NCI-H2227 treated with DMSO at 0.1 percent for 48 hours (cell line): ENCODE data around the gene HLX.

ENCODE experiments used
- DNase-seq: peaks from one replicate; lab custom pipeline; 2025; lab: John Stamatoyannopoulos, UW

The HLX gene

DNA sequence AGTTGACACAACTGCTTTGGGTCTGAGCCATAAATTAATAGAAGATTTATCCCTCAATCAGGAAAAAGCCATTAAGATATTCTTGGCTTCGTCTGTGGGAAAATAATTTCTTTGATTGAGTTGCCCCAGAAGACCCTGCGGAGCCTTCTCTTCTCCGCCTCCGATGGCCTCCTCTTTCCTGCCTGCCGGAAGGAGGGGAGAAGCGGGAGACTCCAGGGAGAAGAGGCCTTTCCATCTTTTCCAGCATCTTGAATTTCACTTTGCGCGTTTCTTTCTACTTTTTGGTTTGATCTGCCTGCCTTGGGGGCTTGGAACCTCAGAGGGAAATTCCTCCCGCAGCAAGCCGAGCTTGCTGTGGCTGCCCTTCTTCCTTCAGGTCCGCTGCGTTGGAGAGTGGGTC is 16.8 kb downstream of the HLX start:
- DNase-seq = no peak

- no peak for DNase-seq
These were observed 21.6 kb downstream of the HLX start for GRCh38 chr1:220900842-220901241.

DNA sequence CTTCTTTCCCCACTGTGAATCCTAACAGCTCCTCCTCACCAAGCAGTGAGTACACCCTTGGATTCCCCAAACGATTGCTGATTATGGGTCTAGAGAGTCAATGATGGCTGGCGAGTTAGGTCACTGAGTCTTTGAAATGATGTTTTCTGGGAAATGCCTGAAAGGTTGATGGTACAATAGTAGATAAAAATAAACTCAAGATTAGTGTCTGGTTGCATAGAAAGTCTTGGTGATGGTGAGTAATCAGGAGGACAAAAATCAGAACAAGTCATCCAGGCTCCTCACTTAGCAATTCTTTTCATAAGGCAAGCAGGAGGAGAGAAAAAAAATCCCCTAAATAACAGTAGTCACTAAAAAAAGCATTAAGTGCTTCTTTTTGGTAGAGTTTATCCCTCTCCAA is 22.6 kb downstream of the HLX start:
- DNase-seq = no peak

- DNase-seq = no peak
These were observed 23.7 kb downstream of the HLX start for GRCh38 chr1:220902916-220903315.

GRCh38 chr1:220904876-220905275 is 25.6 kb downstream of the HLX start:
- DNase-seq = no peak

- DNase-seq = no peak
These were observed 26.7 kb downstream of the HLX start for GRCh38 chr1:220905650-220906560.

DNA sequence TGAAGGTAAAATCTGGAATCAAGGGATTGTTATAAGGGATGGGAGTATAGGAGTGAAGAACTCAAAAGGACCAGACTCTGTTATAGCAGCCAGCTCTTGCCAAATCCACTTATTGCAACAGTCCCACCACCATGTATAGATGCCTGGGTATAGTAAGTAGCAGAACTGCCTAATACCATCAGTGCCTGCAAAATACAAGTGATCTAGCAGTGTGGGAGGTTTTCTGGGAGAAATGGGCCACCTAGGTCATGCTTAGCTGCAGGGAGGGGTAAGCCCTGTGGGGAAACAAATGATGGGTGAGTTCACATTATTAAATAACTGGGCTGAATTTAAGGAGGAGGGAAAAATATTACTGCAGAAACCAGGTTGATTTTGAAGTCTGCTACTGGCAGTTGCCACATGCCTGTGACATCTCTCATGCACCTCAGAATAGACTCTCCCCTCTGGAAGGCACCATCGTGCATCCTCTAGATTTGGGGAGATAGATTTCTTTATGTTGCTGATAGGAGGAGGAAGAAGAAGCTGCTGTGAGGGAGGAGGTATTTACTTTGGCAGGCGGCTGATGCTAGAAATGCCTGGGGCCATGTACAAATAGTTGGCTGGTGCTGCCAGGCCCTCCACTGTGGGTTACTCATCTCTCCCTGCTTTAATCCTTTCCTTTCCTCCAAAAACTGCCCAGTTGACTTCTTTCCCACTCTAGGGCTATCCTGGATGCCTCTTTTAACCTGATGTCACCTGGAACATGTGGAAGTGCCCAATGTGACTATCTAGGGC is 27.5 kb downstream of the HLX start:
- DNase-seq = no peak

GRCh38 chr1:220908757-220909156 is 29.5 kb downstream of the HLX start:
- no peak for DNase-seq

GRCh38 chr1:220910021-220910420 is 30.8 kb downstream of the HLX start:
- no peak for DNase-seq

DNA sequence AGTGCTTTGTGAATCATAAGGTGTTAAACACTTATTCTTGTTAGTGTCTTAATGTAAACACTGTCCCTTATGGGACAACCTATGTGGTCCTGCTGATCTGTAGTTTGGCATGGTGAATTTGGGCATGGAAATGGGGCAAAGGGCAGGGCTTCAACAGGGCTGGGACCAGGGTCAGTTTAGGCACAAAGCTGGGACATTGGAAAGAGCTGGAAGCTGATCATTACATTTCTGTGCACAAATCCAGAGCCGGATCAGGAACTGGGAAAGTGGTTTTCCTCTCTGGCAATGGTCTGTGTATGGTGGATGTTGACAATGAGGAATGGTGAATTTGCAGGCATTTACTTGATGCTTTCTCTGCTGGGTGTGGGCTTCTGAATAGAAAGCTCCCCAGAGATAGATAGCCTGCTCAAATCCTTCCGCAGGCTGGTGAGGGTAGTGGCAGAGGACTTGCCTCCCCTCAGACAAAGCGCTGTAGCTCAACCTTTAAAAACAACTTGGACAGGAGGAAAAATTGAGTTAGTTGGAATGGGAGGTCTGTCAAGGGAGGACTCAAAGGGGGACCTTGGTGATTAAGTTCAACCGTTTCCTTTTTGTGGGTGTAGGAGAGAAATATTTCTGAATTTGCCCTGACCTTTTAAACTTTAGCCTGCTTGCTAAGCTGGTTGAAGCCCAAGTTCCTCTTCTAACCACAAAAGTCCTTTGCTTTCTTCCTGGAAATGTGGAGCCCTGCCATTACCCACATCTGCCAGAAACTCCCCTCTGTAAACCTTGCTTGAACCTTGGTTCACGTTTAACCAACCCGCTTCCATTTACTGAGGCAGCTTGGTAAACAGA is 35.3 kb downstream of the HLX start:
- no peak for DNase-seq

DNA sequence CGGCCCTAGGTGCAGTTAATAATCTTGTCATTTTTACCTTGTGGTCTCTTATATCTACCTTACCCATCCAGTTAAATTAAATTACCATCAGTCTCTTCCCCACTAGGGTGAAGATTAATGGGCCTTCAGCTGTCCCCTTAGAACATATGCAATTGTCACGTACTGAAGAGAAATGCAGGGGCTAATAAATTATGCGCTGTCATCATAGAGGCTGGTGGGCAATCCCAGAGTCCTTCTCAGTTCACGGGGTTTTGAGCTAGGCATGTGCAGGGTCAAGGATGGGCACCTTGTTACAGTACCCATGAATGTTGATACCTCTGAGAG is 35.8 kb downstream of the HLX start:
- no peak for DNase-seq

DNA sequence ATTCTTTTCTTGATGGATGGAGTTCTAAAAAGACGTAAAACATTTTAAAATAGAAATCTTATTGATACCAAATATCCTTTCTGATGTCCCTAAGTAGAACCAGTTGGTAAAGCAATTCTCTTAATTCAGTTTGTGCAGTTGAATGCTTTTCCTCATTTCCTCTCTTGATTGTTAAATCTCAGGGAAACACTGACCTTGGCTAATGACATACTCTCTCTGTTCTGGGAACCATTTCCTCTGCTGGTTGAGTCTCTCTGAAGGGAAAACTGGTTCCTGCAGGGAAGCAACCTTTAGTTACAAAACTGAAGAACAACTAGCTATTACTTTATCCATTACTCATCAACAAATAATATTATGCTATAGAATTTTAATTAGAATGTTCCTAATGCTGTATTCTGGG is 36.7 kb downstream of the HLX start:
- DNase-seq = no peak

DNA sequence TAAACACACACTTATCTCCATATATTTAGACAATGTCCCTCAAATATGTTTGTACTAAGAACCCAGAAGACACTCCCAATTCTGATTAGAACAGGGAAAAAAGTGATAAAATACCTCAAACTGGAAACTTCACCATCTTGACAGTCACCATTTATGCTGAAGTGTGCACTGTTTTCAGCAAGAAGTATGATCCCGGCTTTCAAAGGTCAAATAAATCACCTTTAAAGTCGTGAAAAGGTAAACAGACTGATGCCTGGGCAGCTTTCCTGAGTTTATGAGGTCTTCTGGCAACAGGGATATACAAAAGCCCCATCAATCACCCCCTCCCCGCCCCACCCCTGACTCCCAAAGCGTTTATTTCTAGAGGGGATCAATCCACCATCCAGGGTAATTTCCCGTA is 37.9 kb downstream of the HLX start:
- no peak for DNase-seq

DNA sequence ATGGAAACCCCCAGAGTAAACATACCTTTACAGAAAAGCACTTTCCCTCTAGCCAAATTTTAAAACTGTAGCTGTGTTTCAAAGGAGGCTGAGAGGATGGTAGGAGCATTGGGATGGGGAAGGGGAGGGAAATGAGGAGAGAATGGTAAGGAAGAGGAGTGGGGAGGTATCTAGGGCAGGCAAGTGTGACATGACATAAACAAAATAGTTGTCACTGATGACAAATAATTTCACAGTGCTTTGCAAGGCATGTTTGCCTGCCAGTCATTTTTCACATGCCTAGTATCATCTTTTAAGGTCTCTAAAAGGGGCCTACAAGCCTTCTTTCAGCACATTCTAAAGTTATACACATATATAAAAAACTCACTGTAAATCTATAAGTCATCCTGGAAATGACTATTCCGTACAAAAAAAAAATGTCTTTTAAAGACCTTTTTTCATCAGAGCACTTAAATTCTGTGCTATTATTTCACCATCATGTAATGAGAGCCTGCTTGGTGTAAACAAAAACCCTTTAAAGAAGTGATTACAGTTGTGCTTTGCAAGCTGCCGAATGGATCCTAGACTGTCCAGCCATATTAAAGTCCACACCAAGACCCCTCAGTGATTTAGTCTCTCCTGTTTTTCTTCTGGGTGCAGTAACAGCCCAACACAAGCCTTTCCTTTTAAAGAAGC is 38.4 kb downstream of the HLX start:
- no peak for DNase-seq

DNA sequence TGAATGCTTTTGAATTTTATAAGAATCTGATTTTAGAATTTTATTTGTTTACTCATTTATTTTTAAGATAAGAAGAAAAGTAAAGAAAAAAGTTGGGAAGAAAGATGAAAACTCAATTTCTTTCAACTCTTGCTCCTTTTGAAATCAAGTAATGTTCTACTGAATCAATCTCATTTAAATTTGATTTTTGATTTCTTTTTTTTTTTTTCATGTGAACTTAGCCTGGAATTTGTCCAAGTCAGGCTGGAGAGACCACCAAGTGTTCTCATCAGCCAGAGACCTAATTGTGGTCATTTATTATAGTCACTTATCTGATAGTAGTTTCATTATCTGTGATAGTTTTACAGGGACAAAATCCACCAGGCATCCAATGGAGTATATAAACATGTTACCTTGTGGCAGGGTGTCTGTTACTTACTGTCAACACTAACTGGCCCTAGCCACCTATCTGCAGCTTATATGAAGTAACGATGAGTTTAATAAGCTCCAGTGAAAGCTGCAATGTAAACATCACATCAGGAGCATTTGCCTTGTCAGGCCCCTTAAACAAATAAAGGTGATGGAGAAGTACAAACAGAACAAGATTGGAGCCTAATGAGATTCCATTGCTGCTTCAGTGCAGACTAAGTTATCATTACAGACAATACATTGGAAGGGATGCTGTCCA is 39.2 kb downstream of the HLX start:
- no peak for DNase-seq

- no peak for DNase-seq
These were observed 41.7 kb downstream of the HLX start for GRCh38 chr1:220920967-220921366.

DNA sequence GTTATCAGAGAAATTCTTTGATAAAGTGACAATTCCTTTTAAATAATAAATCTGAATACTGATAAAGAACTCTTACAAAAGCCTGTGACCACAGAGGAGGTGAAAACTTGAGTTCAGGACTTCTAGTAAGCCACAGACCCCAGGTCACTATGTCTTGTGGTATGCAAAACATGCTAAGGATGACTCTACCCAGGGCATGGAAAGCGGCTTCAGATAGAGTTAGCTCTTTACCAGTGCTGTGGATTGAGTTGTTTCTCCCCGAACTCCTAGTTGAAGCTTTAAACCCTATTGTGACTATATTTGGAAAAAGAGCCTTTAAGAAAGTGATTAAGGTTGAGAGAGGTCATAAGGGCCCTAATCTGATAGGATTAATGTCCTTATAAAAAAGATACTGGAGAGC is 42.3 kb downstream of the HLX start:
- no peak for DNase-seq

DNA sequence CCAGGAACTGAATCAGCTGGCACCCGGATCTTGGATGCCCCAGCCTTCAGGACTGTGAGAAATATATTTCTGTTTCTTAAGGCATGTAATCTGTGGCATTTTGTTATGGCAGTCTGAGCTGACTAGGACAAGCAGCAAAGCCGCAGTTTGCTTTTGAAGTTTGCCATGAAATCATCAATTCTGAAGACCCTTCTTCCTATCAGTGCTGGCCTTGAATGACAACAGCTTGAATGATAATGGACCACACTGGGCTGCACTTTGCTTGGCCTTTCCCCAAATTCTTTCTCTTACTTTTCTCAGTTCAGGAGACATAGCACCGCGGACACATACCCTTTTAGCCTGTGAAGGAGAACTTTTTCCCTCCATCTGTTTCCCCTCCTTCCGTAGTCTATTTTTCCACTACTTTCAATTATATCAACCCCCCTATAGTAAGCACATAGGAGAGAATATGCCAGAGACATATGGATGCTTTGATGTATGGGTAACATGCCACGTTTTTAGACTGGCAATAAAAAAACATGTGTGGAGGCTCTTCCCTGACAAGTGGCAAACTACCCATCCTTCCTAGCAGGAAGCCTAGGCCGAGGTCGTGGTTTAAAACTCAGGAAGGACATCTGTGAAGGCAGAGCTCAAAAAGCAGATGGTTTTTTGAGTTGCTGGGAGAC is 42.9 kb downstream of the HLX start:
- DNase-seq = no peak

GRCh38 chr1:220922951-220923350 is 43.7 kb downstream of the HLX start:
- no peak for DNase-seq

- no peak for DNase-seq
These were observed 45.2 kb downstream of the HLX start for GRCh38 chr1:220924331-220924970.
